Heart left ventricle (tissue), 16 donors: ENCODE measurements around the gene KLHL4. TPM values are rescaled to one million over a fixed set of nuclear protein-coding genes. Genes with fewer than 3 reads are reported as not detected.

Experiments used
- ATAC-seq, 4 donors: fragments of 200-7000 bp; cut with Tn5 transposase; one replicate each; pipeline ENCODE4 v1.9.1; 2020 to 2022; ENCODE audit warnings: moderate library complexity in 4 of 4, mild to moderate bottlenecking in 3 of 4, moderate number of reproducible peaks in 1 of 4
- DNase-seq, 5 donors: peaks; one replicate each; pipeline ENCODE4 v3.0.0-alpha.2; 2020
- H3K27ac ChIP-seq, 12 donors: fragments of 200-600 bp; sonication (generic) in 4 of 12; one replicate each; pipeline versions ENCODE4 v1.5.0 to v1.8.0; 2016 to 2022; ENCODE audit warnings: mild to moderate bottlenecking in 2 of 12
- H3K27me3 ChIP-seq, 9 donors: fragments of 200-600 bp; sonication (generic) in 2 of 9; one replicate each; pipeline versions ENCODE4 v1.5.1 to v1.8.0; 2016 to 2022; ENCODE audit warnings: mild to moderate bottlenecking in 3 of 9
- H3K36me3 ChIP-seq, 9 donors: fragments of 200-600 bp; sonication (generic) in 2 of 9; one replicate each; pipeline versions ENCODE4 v1.5.0 to v1.8.0; 2018 to 2022; ENCODE audit warnings: mild to moderate bottlenecking in 2 of 9
- H3K4me1 ChIP-seq, 12 donors: fragments of 200-600 bp; sonication (generic) in 4 of 12; one replicate each; pipeline versions ENCODE4 v1.5.0 to v1.8.0; 2016 to 2022; ENCODE audit warnings: mild to moderate bottlenecking in 3 of 12
- H3K4me3 ChIP-seq, 12 donors: fragments of 200-600 bp; sonication (generic) in 4 of 12; one replicate each; pipeline versions ENCODE4 v1.5.0 to v1.8.0; 2017 to 2022; ENCODE audit warnings: mild to moderate bottlenecking in 9 of 12, moderate library complexity in 4 of 12
- H3K9me3 ChIP-seq, 12 donors: fragments of 200-600 bp; sonication (generic) in 4 of 12; one replicate each; pipeline versions ENCODE4 v1.5.0 to v1.8.0; 2016 to 2022; ENCODE audit warnings: mild to moderate bottlenecking in 1 of 12
- CTCF ChIP-seq, 12 donors: fragments of 200-600 bp; sonication (generic) in 4 of 12; IDR thresholded peaks; one replicate each; pipeline versions ENCODE4 v1.5.0 to v1.8.0; 2018 to 2022; ENCODE audit warnings: antibody characterized with exemption in 12 of 12, mild to moderate bottlenecking in 5 of 12
- POLR2A ChIP-seq, 2 donors: fragments of 450-650 bp; IDR thresholded peaks; one replicate each; pipeline ENCODE4 v1.6.1; 2017; ENCODE audit warnings: antibody characterized with exemption in 2 of 2, mild to moderate bottlenecking in 2 of 2, moderate library complexity in 2 of 2
- WGBS, 4 donors: extraction: QIAGEN DNeasy Blood & Tissue Kit in 2 of 4; methylation state at CpG; one replicate each; pipeline versions ENCODE4 v1.1.5 to v1.1.7; 2013 to 2018; 5-methylcytosine and 5-hydroxymethylcytosine counted together
- intact Hi-C, 10 donors: fragments of 100-400 bp; cut with DNase I; formaldehyde crosslinking; loops; one replicate each; pipeline versions ENCODE4 v1.11.1 to v1.14.2; 2022
- polyA plus RNA-seq, 2 donors: library from polyadenylated mRNA; stranded (reverse); fragments of 200-250 nt; gene quantifications; one replicate each; pipeline ENCODE4 v1.2.3, GENCODE V29; 2013
- total RNA-seq, 9 donors: library from RNA; depleted of rRNA in 2 of 9; stranded (reverse); fragments of >200 nt in 2 of 9; fragmentation: NEBNext Ultra II Directional in 3 of 9; extraction: Animal tissue kit (Norgen Biotek cat#: 25700) in 3 of 9; gene quantifications; one replicate each; pipeline versions ENCODE4 v1.1.0 to v1.2.4, GENCODE V29; 2016 to 2023
- donor health status: ischemic (EF 13 %, LVEDD 7.1; RV severe dilation, severe dysfunction).
- donor health status: healthy with polysubstance abuse.
- donor health status: DM: no; HTN: yes; CAD: no.
- donor health status: DM: no; HTN: no; CAD: no.
- donor health status: ischemic (EF 25% LVEDD 6.9; RV normal size, moderate dysfunction).
- donor health status: ischemic (EF 25% LVEDD 5.7; RV mildly dilated, moderate dysfunction).
- donor health status: healthy.
- donor health status: DM: yes; HTN: yes; CAD: no.
- donor health status: ischemic (EF 35%, LVEDD 5.7; RV mildly dilated, moderate dysfunction).
- donor health status: nonischemic (EF 11% LVEDD 7.7; RV severe dilation, severe dysfunction).
- donor health status: DM: yes; HTN: yes; CAD: no.
- donor health status: PGD.
- donor health status: ischemic (EF 29% LVEDD 5.4; RV normal size, mild dysfunction).
- donor health status: nonischemic (EF 23%, LVEDD 6.1; RV moderate dilation, normal function).

KLHL4 gene
- total and polyA plus RNA-seq, 11 donors = 0.15 to 4.6 (median 1.1) TPM

DNA sequence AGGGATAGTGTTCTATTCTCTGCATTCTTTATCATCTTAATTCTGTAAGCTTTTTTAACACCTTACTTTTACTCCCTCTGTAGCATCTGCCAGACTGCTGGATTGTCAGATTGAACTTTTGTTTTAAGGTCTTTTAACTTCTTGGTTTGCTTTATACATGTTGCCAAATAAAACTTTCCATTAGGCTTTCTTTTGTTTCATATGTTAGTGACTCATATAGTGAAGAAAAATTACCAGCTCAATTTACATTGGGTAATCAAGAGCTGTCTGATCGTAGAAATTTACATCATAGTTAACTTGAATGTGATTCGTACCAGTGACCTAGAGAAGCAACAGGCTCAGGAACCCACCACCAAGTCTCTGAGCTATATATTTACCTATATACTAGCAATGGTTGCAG is 28.5 kb upstream of the KLHL4 start:
- WGBS, 4 donors = 68 to 82% (median 78%) methylated on average over 2 of the region's 2 CpGs
- H3K27ac ChIP-seq = no peak overlapping the region
- ATAC-seq (no peak), DNase-seq (no peak)
- H3K36me3 ChIP-seq = no peaks in the 10 kb centered on the region
- no peaks in the 10 kb centered on the region for H3K9me3 ChIP-seq
- H3K27me3 ChIP-seq = no peaks in the 10 kb centered on the region
- H3K4me3 ChIP-seq = no peak overlapping the region
- intact Hi-C loops = no loop called here
- TF ChIP-seq POLR2A (IDR thresholded peaks at IDR 0.05) (no peak), CTCF (IDR thresholded peaks at IDR 0.05) (no peak)
- no peaks in the 10 kb centered on the region for H3K4me1 ChIP-seq

- 47 to 81% (median 57%) methylated on average over 1 of the region's 1 CpG for WGBS, 4 donors
- intact Hi-C loops = no loop called here
- no peak for ATAC-seq
These were observed 1.8 kb upstream of the KLHL4 start for GRCh38 chrX:87515836-87516235.

DNA sequence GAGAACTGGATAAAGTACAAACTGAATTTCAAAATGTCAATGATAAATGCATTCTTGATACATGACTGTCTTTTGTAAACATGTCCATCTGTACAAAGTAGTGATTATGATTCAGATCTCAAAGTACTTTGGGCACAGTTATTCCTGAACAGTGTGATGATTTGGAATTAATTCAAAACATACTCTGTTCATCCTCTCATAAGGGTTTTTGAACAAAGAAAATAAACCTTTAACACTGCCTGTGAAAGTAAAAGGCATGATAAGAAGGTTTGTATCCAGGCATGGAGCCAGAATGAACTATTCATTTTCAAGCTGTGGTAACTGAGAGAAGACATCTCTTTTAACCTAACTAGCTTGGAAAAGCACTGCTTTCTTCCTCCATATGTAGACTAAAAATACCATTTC is 883 bp upstream of the KLHL4 start:
- intact Hi-C loops = no loop called here
- no peaks in the 10 kb centered on the region for H3K27me3 ChIP-seq
- no peak for TF ChIP-seq CTCF (IDR thresholded peaks at IDR 0.05)
- no peaks in the 10 kb centered on the region for H3K9me3 ChIP-seq
- peak overlapping the region in 3 of 12 donors; percentile 56 to 59 (median 56) for H3K4me3 ChIP-seq
- no peaks in the 10 kb centered on the region for H3K36me3 ChIP-seq
- ATAC-seq (peak in 1 of 4 donors; percentile 26), DNase-seq (no peak)
- no peak overlapping the region for H3K27ac ChIP-seq
- no peaks in the 10 kb centered on the region for H3K4me1 ChIP-seq

More at GRCh38 chrX:87515836-87516235, 1.8 kb upstream of the KLHL4 start:
- H3K4me1 ChIP-seq = no peaks in the 10 kb centered on the region
- no peaks in the 10 kb centered on the region for H3K36me3 ChIP-seq
- H3K27me3 ChIP-seq = no peaks in the 10 kb centered on the region
- H3K27ac ChIP-seq = no peak overlapping the region
- no peaks in the 10 kb centered on the region for H3K9me3 ChIP-seq
- no peak for DNase-seq
- H3K4me3 ChIP-seq = no peak overlapping the region
- TF ChIP-seq CTCF (IDR thresholded peaks at IDR 0.05) = no peak
- no peak for TF ChIP-seq POLR2A (IDR thresholded peaks at IDR 0.05)

DNA sequence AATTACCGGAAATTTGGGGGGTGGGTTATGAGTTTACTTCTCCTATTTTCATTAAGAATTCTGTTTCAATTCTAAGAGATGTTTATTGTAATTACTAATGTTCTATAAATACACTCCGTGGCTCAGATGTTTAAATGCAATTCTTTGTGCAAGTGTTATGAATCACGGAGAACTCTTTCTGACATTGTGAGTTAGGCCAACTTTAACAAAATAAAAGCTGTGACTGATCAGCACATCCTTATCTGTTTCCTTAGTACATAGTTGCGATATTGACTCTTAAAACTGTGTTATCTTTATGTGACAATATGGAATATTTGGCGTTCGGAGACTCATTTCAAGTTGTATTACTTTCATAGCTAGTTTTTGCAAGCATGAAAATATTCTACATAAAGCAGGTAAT is 902 bp downstream of the KLHL4 start:
- Histone ChIP-seq H3K4me1 (no peaks in the 10 kb centered on the region), H3K27me3 (no peaks in the 10 kb centered on the region), H3K27ac (peak overlapping the region in 6 of 12 donors; percentile 22 to 68 (median 26)), H3K9me3 (no peaks in the 10 kb centered on the region), H3K4me3 (peak overlapping the region in 10 of 12 donors; percentile 4 to 62 (median 48)), H3K36me3 (no peaks in the 10 kb centered on the region)
- intact Hi-C loops = no loop called here
- no peak for TF ChIP-seq POLR2A (IDR thresholded peaks at IDR 0.05)
- TF ChIP-seq CTCF (IDR thresholded peaks at IDR 0.05) = no peak
- no peak for ATAC-seq
- 5 to 38% (median 21%) methylated on average over 6 of the region's 6 CpGs for WGBS, 4 donors
- no peak for DNase-seq
